ENCODE measurements around the gene TMEM39B.

The TMEM39B gene

DNA sequence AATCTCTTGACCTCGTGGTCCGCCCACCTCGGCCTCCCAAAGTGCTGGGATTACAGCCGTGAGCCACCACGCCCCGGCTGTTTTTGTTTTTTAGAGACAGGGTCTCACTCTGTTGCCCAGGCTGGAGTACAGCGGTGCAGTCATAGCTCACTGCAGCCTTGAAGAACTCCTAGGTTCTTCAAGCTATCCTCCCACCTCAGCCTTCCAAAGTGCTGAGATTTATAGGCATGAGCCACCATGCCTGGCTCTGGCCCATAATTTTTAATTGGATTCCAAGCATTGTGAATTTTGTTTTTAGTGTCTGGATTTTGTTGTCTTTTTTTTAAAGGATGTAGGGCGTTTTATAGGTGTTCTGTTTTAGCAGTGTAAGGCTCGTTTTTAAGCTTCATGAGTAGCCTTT, 78.1 kb downstream of the TMEM39B start:
- Histone ChIP-seq H3K27me3 (ENCODE audit: insufficient read depth, low read length) (no peaks in the 10 kb centered on the region), H3K79me2 (ENCODE audit: insufficient read depth, low read length) (peaks cover 61% of the 10 kb centered on the region), H3F3A (ENCODE audit: insufficient read depth, low read length) (no peaks in the 10 kb centered on the region), H3K9me3 (ENCODE audit: low read length) (no peaks in the 10 kb centered on the region), H2AFZ (ENCODE audit: low read length) (no peak overlapping the region), H3K9me2 (ENCODE audit: low read depth, low read length) (no peaks in the 10 kb centered on the region), H4K20me1 (ENCODE audit: insufficient read depth, low read length) (no peaks in the 10 kb centered on the region), H3K4me3 (ENCODE audit: low read depth, low read length, poor library complexity, severe bottlenecking) (no peak overlapping the region), H3K9ac (ENCODE audit: low read length) (no peak overlapping the region), H3K4me2 (ENCODE audit: low read length) (no peak overlapping the region), H3K27ac (ENCODE audit: low read depth, low read length, poor library complexity, severe bottlenecking) (no peak overlapping the region), H3K4me1 (ENCODE audit: insufficient read depth, low read length, severe bottlenecking) (peaks cover 11% of the 10 kb centered on the region), H3K36me3 (ENCODE audit: insufficient read depth, low read length) (peaks cover 31% of the 10 kb centered on the region)
- TF ChIP-seq, protein P1, sequence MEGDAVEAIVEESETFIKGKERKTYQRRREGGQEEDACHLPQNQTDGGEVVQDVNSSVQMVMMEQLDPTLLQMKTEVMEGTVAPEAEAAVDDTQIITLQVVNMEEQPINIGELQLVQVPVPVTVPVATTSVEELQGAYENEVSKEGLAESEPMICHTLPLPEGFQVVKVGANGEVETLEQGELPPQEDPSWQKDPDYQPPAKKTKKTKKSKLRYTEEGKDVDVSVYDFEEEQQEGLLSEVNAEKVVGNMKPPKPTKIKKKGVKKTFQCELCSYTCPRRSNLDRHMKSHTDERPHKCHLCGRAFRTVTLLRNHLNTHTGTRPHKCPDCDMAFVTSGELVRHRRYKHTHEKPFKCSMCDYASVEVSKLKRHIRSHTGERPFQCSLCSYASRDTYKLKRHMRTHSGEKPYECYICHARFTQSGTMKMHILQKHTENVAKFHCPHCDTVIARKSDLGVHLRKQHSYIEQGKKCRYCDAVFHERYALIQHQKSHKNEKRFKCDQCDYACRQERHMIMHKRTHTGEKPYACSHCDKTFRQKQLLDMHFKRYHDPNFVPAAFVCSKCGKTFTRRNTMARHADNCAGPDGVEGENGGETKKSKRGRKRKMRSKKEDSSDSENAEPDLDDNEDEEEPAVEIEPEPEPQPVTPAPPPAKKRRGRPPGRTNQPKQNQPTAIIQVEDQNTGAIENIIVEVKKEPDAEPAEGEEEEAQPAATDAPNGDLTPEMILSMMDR (IDR thresholded peaks at IDR 0.05; ENCODE audit: low read length) = no peak
- TF ChIP-seq EZH2 (IDR thresholded peaks at IDR 0.05; ENCODE audit: borderline replicate concordance, low read length) = no peak

DNA sequence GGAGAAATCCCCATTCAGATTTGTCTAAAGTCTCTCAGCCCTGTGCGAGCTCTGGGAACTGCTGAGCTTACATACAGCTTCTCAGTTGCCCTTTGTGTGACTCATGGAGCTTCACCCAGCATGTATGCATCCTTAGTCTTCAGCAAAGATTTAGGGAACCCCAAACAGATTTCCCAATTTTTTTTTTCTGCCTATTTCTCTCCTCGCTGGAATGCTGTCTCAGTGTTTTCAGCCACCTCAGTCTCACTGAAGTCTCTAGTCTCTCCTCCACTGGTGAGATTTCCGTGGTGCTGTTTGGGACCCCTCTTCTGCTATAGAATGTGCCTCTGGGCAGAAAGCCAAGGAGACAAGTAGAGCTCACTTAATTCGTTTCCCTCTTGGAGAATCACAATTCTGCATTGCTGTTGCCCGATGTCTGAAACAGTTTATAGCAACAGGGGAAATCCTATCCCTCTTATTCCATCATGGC, 78.6 kb downstream of the TMEM39B start:
- H3K4me1 ChIP-seq (ENCODE audit: insufficient read depth, low read length, severe bottlenecking) = peaks cover 11% of the 10 kb centered on the region
- no peak overlapping the region for H3K4me3 ChIP-seq (ENCODE audit: low read depth, low read length, poor library complexity, severe bottlenecking)
- H3K9ac ChIP-seq (ENCODE audit: low read length) = no peak overlapping the region
- no peaks in the 10 kb centered on the region for H4K20me1 ChIP-seq (ENCODE audit: insufficient read depth, low read length)
- no peaks in the 10 kb centered on the region for H3K9me3 ChIP-seq (ENCODE audit: low read length)
- H3K27ac ChIP-seq (ENCODE audit: low read depth, low read length, poor library complexity, severe bottlenecking) = no peak overlapping the region
- peaks cover 36% of the 10 kb centered on the region for H3K36me3 ChIP-seq (ENCODE audit: insufficient read depth, low read length)
- TF ChIP-seq EZH2 (IDR thresholded peaks at IDR 0.05; ENCODE audit: borderline replicate concordance, low read length) = no peak
- TF ChIP-seq, protein P1 (IDR thresholded peaks at IDR 0.05; ENCODE audit: low read length) = no peak
- H3K4me2 ChIP-seq (ENCODE audit: low read length) = no peak overlapping the region
- H3K27me3 ChIP-seq (ENCODE audit: insufficient read depth, low read length) = no peaks in the 10 kb centered on the region
- no peaks in the 10 kb centered on the region for H3K9me2 ChIP-seq (ENCODE audit: low read depth, low read length)
- H2AFZ ChIP-seq (ENCODE audit: low read length) = no peak overlapping the region
- H3K79me2 ChIP-seq (ENCODE audit: insufficient read depth, low read length) = peaks cover 56% of the 10 kb centered on the region
- no peaks in the 10 kb centered on the region for H3F3A ChIP-seq (ENCODE audit: insufficient read depth, low read length)
